SK-N-SH (cell line): ENCODE data around the gene PLA2G3.

Experiments
- CTCF ChIP-seq: fragments of 200-600 bp; sonication (generic); IDR thresholded peaks from 2 replicates; pipeline ENCODE4 v1.6.1; 2017; ENCODE audit warnings: antibody characterized with exemption, mild to moderate bottlenecking, moderate library complexity
- FOXM1 ChIP-seq: IDR thresholded peaks from 2 replicates; pipeline ENCODE4 v1.4.0; 2012; ENCODE audit warnings: low read depth, mild to moderate bottlenecking
- MAX ChIP-seq: IDR thresholded peaks from 2 replicates; pipeline ENCODE4 v1.4.0; 2012; ENCODE audit warnings: low read depth
- RAD21 ChIP-seq: IDR thresholded peaks from 2 replicates; pipeline ENCODE4 v1.6.1; 2012; ENCODE audit warnings: mild to moderate bottlenecking, low read length

DNA sequence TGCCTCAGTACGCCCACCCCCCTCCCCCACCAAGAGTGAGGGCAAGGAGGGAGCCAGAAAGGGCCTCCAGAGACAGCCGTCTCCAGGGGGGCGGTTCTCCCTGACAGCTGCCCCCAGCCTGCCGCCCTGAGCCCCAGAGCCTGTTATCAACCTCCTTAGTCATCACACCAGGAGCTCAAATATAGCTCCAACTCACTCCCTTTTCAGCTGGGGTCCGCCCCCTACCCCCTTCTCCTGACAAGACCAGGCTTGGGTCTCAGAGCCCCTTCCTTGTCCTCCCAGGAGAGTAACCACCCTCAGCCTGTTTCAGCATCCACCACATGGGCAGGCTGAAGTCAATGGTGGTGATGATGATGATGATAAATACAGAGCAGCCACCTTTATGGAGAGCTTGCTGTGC lies 20.1 kb downstream of the PLA2G3 start:
- TF ChIP-seq MAX, result no peak
- no peak for TF ChIP-seq RAD21
- TF ChIP-seq FOXM1, result no peak
- TF ChIP-seq CTCF, result no peak
